Measurements from ENCODE around the gene KRT71. TPM values are rescaled to one million over a fixed set of nuclear protein-coding genes. Genes with fewer than 3 reads are reported as not detected.

The KRT71 gene
- total RNA-seq, 1 experiment from 2014 or later, result not detected

- Mint-ChIP-seq H3K9me3 (no peaks in the 10 kb centered on the region), H3K27me3 (ENCODE audit: low read depth) (peaks cover 2% of the 10 kb centered on the region; the same call in 1 of the 2 replicates), H3K4me3 (no peak overlapping the region), H3K4me1 (peaks cover 8% of the 10 kb centered on the region; the same call in 1 of the 2 replicates), H3K27ac (no peak overlapping the region), H3K36me3 (no peaks in the 10 kb centered on the region)
- POLR2A ChIA-PET, result no interaction called here
- no peak for DNase-seq (ENCODE audit: low spot score)
- TF ChIP-seq USF1 (CRISPR knock-in tag; IDR thresholded peaks at IDR 0.05) (no peak), CREB1 (CRISPR knock-in tag; IDR thresholded peaks at IDR 0.05) (no peak), AFF4 (CRISPR knock-in tag; IDR thresholded peaks at IDR 0.05; ENCODE audit: borderline replicate concordance) (no peak), FOXK1 (CRISPR knock-in tag; IDR thresholded peaks at IDR 0.05) (no peak), ZBTB21 (CRISPR knock-in tag; IDR thresholded peaks at IDR 0.05; ENCODE audit: borderline replicate concordance) (no peak), NFE2L1 (CRISPR knock-in tag; IDR thresholded peaks at IDR 0.05) (no peak), GABPB1 (CRISPR knock-in tag; IDR thresholded peaks at IDR 0.05) (no peak)
- TF ChIP-seq, protein P1, sequence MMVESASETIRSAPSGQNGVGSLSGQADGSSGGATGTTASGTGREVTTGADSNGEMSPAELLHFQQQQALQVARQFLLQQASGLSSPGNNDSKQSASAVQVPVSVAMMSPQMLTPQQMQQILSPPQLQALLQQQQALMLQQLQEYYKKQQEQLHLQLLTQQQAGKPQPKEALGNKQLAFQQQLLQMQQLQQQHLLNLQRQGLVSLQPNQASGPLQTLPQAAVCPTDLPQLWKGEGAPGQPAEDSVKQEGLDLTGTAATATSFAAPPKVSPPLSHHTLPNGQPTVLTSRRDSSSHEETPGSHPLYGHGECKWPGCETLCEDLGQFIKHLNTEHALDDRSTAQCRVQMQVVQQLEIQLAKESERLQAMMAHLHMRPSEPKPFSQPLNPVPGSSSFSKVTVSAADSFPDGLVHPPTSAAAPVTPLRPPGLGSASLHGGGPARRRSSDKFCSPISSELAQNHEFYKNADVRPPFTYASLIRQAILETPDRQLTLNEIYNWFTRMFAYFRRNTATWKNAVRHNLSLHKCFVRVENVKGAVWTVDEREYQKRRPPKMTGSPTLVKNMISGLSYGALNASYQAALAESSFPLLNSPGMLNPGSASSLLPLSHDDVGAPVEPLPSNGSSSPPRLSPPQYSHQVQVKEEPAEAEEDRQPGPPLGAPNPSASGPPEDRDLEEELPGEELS (CRISPR knock-in tag; IDR thresholded peaks at IDR 0.05), result no peak
- TF ChIP-seq, protein P2, sequence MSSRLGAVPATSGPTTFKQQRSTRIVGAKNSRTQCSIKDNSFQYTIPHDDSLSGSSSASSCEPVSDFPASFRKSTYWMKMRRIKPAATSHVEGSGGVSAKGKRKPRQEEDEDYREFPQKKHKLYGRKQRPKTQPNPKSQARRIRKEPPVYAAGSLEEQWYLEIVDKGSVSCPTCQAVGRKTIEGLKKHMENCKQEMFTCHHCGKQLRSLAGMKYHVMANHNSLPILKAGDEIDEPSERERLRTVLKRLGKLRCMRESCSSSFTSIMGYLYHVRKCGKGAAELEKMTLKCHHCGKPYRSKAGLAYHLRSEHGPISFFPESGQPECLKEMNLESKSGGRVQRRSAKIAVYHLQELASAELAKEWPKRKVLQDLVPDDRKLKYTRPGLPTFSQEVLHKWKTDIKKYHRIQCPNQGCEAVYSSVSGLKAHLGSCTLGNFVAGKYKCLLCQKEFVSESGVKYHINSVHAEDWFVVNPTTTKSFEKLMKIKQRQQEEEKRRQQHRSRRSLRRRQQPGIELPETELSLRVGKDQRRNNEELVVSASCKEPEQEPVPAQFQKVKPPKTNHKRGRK (CRISPR knock-in tag; IDR thresholded peaks at IDR 0.05; ENCODE audit: borderline replicate concordance), result no peak
- TF ChIP-seq, protein P3, sequence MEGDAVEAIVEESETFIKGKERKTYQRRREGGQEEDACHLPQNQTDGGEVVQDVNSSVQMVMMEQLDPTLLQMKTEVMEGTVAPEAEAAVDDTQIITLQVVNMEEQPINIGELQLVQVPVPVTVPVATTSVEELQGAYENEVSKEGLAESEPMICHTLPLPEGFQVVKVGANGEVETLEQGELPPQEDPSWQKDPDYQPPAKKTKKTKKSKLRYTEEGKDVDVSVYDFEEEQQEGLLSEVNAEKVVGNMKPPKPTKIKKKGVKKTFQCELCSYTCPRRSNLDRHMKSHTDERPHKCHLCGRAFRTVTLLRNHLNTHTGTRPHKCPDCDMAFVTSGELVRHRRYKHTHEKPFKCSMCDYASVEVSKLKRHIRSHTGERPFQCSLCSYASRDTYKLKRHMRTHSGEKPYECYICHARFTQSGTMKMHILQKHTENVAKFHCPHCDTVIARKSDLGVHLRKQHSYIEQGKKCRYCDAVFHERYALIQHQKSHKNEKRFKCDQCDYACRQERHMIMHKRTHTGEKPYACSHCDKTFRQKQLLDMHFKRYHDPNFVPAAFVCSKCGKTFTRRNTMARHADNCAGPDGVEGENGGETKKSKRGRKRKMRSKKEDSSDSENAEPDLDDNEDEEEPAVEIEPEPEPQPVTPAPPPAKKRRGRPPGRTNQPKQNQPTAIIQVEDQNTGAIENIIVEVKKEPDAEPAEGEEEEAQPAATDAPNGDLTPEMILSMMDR (IDR thresholded peaks at IDR 0.05), result no peak
- TF ChIP-seq, protein P4, sequence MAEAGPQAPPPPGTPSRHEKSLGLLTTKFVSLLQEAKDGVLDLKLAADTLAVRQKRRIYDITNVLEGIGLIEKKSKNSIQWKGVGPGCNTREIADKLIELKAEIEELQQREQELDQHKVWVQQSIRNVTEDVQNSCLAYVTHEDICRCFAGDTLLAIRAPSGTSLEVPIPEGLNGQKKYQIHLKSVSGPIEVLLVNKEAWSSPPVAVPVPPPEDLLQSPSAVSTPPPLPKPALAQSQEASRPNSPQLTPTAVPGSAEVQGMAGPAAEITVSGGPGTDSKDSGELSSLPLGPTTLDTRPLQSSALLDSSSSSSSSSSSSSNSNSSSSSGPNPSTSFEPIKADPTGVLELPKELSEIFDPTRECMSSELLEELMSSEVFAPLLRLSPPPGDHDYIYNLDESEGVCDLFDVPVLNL (CRISPR knock-in tag; IDR thresholded peaks at IDR 0.05; ENCODE audit: borderline replicate concordance, low read depth), result no peak
- ATAC-seq, result no peak
- CTCF ChIA-PET, result no interaction called here
These were observed 50.1 kb downstream of the KRT71 start for GRCh38 chr12:52502877-52503276.

DNA sequence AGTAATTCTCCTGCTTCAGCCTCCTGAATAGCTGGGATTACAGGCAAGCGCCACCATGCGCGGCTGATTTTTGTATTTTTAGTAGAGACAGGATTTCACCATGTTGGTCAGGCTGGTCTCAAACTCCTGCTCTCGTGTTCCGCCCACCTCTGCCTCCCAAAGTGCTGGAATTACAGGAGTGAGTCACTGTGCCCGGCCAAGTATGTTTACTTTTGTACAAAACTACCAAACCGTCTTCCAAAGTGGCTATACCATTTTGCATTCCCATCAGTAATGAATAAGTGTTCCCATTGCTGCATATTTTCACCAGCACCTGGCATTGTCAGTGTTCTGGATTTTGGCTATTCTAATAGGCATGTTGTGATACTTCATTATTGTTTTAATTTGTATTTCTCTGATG lies 51.5 kb downstream of the KRT71 start:
- H3K4me1 Mint-ChIP-seq, result peaks cover 8% of the 10 kb centered on the region
- DNase-seq (ENCODE audit: low spot score) (no peak), ATAC-seq (no peak)
- H3K9me3 Mint-ChIP-seq, result no peaks in the 10 kb centered on the region
- H3K27me3 Mint-ChIP-seq (ENCODE audit: low read depth), result peaks cover 2% of the 10 kb centered on the region; the same call in 1 of the 2 replicates
- ChIA-PET POLR2A (no interaction called here), CTCF (interaction anchor here (1.4 kb wide), 1 partner anchor 106 kb away, joined by 3 read pairs; no protein-coding TSS in a partner anchor)
- H3K36me3 Mint-ChIP-seq, result no peaks in the 10 kb centered on the region
- H3K4me3 Mint-ChIP-seq, result no peak overlapping the region
- no peak overlapping the region for H3K27ac Mint-ChIP-seq
- TF ChIP-seq, protein P5, sequence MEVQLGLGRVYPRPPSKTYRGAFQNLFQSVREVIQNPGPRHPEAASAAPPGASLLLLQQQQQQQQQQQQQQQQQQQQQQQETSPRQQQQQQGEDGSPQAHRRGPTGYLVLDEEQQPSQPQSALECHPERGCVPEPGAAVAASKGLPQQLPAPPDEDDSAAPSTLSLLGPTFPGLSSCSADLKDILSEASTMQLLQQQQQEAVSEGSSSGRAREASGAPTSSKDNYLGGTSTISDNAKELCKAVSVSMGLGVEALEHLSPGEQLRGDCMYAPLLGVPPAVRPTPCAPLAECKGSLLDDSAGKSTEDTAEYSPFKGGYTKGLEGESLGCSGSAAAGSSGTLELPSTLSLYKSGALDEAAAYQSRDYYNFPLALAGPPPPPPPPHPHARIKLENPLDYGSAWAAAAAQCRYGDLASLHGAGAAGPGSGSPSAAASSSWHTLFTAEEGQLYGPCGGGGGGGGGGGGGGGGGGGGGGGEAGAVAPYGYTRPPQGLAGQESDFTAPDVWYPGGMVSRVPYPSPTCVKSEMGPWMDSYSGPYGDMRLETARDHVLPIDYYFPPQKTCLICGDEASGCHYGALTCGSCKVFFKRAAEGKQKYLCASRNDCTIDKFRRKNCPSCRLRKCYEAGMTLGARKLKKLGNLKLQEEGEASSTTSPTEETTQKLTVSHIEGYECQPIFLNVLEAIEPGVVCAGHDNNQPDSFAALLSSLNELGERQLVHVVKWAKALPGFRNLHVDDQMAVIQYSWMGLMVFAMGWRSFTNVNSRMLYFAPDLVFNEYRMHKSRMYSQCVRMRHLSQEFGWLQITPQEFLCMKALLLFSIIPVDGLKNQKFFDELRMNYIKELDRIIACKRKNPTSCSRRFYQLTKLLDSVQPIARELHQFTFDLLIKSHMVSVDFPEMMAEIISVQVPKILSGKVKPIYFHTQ (CRISPR knock-in tag; IDR thresholded peaks at IDR 0.05), result no peak
- no peak for TF ChIP-seq ZNF232 (CRISPR knock-in tag; IDR thresholded peaks at IDR 0.05)
- TF ChIP-seq, protein P6, sequence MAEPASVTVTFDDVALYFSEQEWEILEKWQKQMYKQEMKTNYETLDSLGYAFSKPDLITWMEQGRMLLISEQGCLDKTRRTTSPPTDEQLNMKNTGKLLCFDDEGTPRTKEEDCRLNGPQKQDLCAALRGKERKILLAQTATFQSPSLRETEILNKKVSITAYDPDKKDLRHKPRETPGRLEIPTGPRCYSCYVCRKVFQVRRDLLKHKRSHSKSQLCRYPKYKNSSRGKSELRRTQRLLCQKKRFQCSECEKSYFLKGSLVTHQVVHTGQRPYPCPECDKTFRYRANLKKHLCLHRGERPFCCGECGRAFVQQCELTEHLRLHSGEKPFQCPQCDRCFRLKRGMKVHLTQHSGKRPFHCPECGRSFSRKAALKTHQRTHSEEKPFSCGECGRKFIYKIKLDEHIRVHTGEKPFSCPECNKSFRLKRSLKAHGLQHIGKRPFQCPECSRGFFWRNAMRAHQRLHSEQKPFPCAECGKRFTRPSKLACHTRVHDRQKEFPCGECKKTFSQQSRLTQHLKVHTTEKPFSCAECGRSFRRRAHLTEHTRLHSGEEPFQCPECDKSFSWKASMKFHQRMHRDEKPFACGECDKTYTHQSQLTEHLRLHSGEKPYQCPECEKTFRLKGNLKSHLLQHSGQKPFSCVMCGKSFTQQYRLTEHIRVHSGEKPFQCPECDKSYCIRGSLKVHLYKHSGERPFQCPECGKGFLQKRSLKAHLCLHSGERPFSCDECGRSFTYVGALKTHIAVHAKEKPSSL (CRISPR knock-in tag; conservative IDR thresholded peaks at IDR 0.05), result no peak
- TF ChIP-seq HMGXB4 (CRISPR knock-in tag; IDR thresholded peaks at IDR 0.05), result no peak
- no peak for TF ChIP-seq OVOL2 (CRISPR knock-in tag; IDR thresholded peaks at IDR 0.05; ENCODE audit: borderline replicate concordance)

All from WTC11 (cell line).